ENCODE measurements around the gene CHD5.

GRCh38 chr1:6090288-6090687 is 89.8 kb downstream of the CHD5 start:
- TF ChIP-seq CTCF (IDR thresholded peaks at IDR 0.05 in 4 of 5, conservative IDR thresholded peaks at IDR 0.05 in 1 of 5), result no peak
- TF ChIP-seq POLR2A (IDR thresholded peaks at IDR 0.05), result no peak

Measured in gastrocnemius medialis (tissue), 4 donors.